HepG2 (cell line): ENCODE data around the gene CDX2. TPM values are rescaled to one million over a fixed set of nuclear protein-coding genes. Genes with fewer than 3 reads are reported as not detected.

Source experiments
- ARID3A ChIP-seq: IDR thresholded peaks from 2 replicates; pipeline ENCODE4 v1.6.1; 2012; ENCODE audit warnings: low read depth, low read length, improper control_type of control experiment
- CBX1 ChIP-seq: IDR thresholded peaks from one replicate; pipeline ENCODE4 v1.6.1; 2016; ENCODE audit warnings: antibody characterized with exemption, low read depth
- CCDC6 ChIP-seq: sonication (generic); formaldehyde crosslinking; IDR thresholded peaks from 2 replicates; pipeline ENCODE4 v1.8.1; 2022; ENCODE audit warnings: mild to moderate bottlenecking, missing genetic modification reagents, moderate library complexity
- CEBPZ ChIP-seq: IDR thresholded peaks from 2 replicates; pipeline ENCODE4 v1.6.1; 2012; ENCODE audit warnings: low read length, improper control_type of control experiment
- ESRRA ChIP-seq: sonication (generic); formaldehyde crosslinking; IDR thresholded peaks from 2 replicates; pipeline ENCODE4 v1.5.1; 2020; ENCODE audit warnings: mild to moderate bottlenecking, low read depth, missing genetic modification reagents
- ETS1 ChIP-seq: sonication (generic); formaldehyde crosslinking; IDR thresholded peaks from 2 replicates; pipeline ENCODE4 v1.4.0; 2020; ENCODE audit warnings: missing genetic modification reagents
- GABPA ChIP-seq, 2 experiments: IDR thresholded peaks; 2 replicates each; pipeline ENCODE4 v1.6.1; 2011 to 2016; ENCODE audit warnings: low read depth in 2 of 2, low read length in 1 of 2, missing biosample characterization in 1 of 2, missing genetic modification characterization in 1 of 2
- ISX ChIP-seq: sonication (generic); formaldehyde crosslinking; conservative IDR thresholded peaks from 2 replicates; pipeline ENCODE4 v1.5.0; 2020; ENCODE audit warnings: missing genetic modification reagents
- LBX2 ChIP-seq: sonication (generic); formaldehyde crosslinking; IDR thresholded peaks from 2 replicates; pipeline ENCODE4 v1.5.0; 2020; ENCODE audit warnings: missing genetic modification reagents, mild to moderate bottlenecking, borderline replicate concordance
- NFYC ChIP-seq: IDR thresholded peaks from 2 replicates; pipeline ENCODE4 v1.6.1; 2016; ENCODE audit warnings: missing genetic modification reagents, missing compliant biosample characterization
- PAF1 ChIP-seq: IDR thresholded peaks from 2 replicates; pipeline ENCODE4 v1.6.1; 2016; ENCODE audit warnings: missing genetic modification reagents, missing compliant biosample characterization
- PTBP1 ChIP-seq: fragments of 200-400 bp; formaldehyde crosslinking; IDR thresholded peaks from 2 replicates; pipeline ENCODE4 v1.6.1; 2018; ENCODE audit warnings: low read length, low read depth; ENCODE audit not compliant: poor library complexity, severe bottlenecking
- TCF7 ChIP-seq: sonication (generic); IDR thresholded peaks from 2 replicates; pipeline ENCODE4 v1.6.1; 2016; ENCODE audit warnings: antibody characterized with exemption, low read depth
- ZNF263 ChIP-seq: sonication (generic); formaldehyde crosslinking; IDR thresholded peaks from 2 replicates; pipeline ENCODE4 v1.4.0; 2020; ENCODE audit warnings: missing genetic modification reagents
- ZNF280D ChIP-seq: sonication (generic); formaldehyde crosslinking; IDR thresholded peaks from 2 replicates; pipeline ENCODE4 v1.5.1; 2020; ENCODE audit warnings: mild to moderate bottlenecking, missing genetic modification reagents
- polyA plus RNA-seq, 8 experiments: library from polyadenylated mRNA; depleted of rRNA in 3 of 8; stranded (reverse) in 7 of 8; unstranded in 1 of 8; fragments of >200 nt; fragmentation: Illumina TruSeq in 4 of 8; extraction: Trizol in 4 of 8; gene quantifications; 2 replicates each; pipeline versions ENCODE4 v1.2.1 to v1.2.3, GENCODE V29; 2011 to 2016; ENCODE audit warnings: low read depth in 4 of 8, missing spikeins in 1 of 8, mixed read lengths in 1 of 8; ENCODE audit not compliant: insufficient read depth in 1 of 8
- total RNA-seq, 5 experiments: library from RNA; depleted of rRNA; stranded (reverse); fragments of >200 nt; fragmentation: Illumina TruSeq; extraction: Trizol; gene quantifications; 2 replicates each; pipeline ENCODE4 v1.2.3, GENCODE V29; 2016; ENCODE audit warnings: low read depth in 1 of 5

Gene CDX2
- total and polyA plus RNA-seq, 2 of the 13 experiments (the other 11 are each of a cell fraction or from before 2014, with no cell fraction given), result 0.04 TPM; not detected in 1

GRCh38 chr13:27960362-27961226 lies 8.5 kb downstream of the CDX2 start (continued):
- TF ChIP-seq CEBPZ (no peak), ARID3A (0 out of 2 replicates have a peak, but pooled peaks have one; percentile 18), LBX2 (no peak), ETS1 (no peak), PTBP1 (no peak), CBX1 (peak; percentile 16), TCF7 (peak; percentile 68; the same call in 1 of the 2 replicates), CCDC6 (peak; percentile 74; the same call in 1 of the 2 replicates), GABPA (IDR thresholded peaks at IDR 0.05; ENCODE audit: low read depth, low read length) (no peak), GABPA (CRISPR knock-in tag; IDR thresholded peaks at IDR 0.05; ENCODE audit: low read depth) (peak; percentile 32; the same call in 1 of the 2 replicates), ESRRA (CRISPR knock-in tag) (peak; percentile 61; the same call in 1 of the 2 replicates), PAF1 (CRISPR knock-in tag) (no peak), NFYC (CRISPR knock-in tag) (no peak), ISX (CRISPR knock-in tag) (no peak), ZNF263 (CRISPR knock-in tag) (no peak; the same call in 1 of the 2 replicates), ZNF280D (CRISPR knock-in tag) (peak; percentile 95)
